Occipital lobe (tissue), 2 donors: Measurements from ENCODE around the gene HACD2. TPM values are rescaled to one million over a fixed set of nuclear protein-coding genes. Genes with fewer than 3 reads are reported as not detected.
"Not testable (repeated sequence)": the region's sequence is repeated elsewhere in the genome, so short reads cannot be mapped to it uniquely, and the experiment has no call there.

Experiments used
- DNase-seq: peaks from one replicate; lab custom pipeline; 2025; lab: John Stamatoyannopoulos, UW
- total RNA-seq: library from RNA; depleted of rRNA; stranded (reverse); fragments of >200 nt; gene quantifications from one replicate; pipeline ENCODE4 v1.2.3, GENCODE V29; 2014

The HACD2 gene
- total RNA-seq, 1 donor from 2014 or later = 58.6 TPM

GRCh38 chr3:123611674-123612073 lies 26.8 kb upstream of the HACD2 start:
- DNase-seq = not testable (repeated sequence)

- no peak for DNase-seq
Measured at GRCh38 chr3:123611082-123611481, 26.2 kb upstream of the HACD2 start.

GRCh38 chr3:123610331-123610730 lies 25.5 kb upstream of the HACD2 start:
- DNase-seq = no peak

DNA sequence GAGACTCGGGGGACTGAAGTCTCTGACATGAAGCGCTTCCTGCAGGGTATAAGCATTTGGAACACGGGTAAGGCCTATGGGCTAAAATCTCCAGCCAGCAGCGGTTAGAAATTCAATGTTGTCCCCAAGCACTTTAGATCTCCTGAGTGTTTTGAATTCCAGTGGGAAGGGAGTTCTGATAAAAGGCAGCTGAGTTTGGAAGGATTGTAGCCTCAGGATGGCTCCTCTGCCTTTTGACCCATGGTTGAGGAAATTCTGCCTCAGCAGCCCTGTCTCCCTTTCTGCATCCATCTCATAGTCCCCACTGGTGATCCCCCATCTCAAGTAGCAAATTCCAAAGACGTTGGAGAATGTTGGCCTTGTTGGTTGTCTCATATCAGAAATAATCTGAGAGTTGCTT lies 24.2 kb upstream of the HACD2 start:
- DNase-seq = no peak

DNA sequence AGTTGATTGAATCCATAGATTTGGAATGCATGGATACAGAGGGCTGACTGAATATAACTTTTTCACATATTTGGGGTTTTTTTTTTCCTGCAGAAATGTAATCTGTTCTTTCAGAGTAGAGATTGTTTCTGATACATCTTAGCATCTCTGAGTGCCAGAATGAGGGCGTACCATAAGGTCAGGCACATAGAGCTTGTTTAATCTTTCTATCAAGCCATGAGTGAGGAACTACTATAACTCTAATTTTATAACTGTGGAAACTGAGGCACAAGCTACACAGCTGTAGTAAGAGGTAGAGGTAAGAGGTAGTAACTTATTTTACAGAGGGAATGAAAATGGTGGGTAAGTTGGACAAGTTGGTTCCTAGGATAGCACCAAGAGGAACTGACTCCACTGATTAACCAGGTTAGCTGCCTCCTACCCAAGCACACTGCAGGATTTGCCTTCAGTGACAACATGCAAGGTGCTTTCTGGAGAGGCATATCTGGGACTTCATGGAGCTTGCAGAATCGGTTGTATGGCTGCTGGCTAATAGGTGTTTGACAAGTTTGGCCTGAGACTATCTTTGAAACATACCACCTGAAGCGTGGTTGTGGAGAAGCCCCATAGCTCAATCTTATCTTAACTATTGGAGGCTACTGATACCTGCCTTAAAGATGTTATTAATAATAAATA lies 23.5 kb upstream of the HACD2 start:
- no peak for DNase-seq

GRCh38 chr3:123606527-123606926 lies 21.7 kb upstream of the HACD2 start:
- DNase-seq = no peak

GRCh38 chr3:123605789-123606234 lies 21.0 kb upstream of the HACD2 start:
- no peak for DNase-seq

GRCh38 chr3:123603153-123603552 lies 18.3 kb upstream of the HACD2 start:
- not testable (repeated sequence) for DNase-seq

DNA sequence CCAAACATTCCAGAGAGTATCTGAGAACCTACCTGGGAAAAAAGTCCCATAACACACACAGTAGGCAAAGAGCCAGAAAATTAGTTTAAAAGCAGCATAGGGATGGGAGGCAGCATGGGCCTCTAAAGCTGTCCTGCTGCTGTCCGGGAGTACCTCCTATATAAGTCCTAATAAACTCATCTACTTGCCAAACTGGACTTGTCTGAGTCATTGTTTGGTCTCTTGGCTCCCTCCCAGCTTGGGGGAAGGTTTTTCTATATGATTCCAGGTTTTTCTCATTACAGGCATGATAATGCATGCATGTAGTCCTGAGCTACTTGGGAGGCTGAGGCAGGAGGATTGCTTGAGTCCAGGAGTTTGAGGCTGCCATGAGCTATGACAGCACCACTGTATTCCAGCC lies 17.5 kb upstream of the HACD2 start:
- no peak for DNase-seq

- not testable (repeated sequence) for DNase-seq
Measured at GRCh38 chr3:123600863-123601262, 16.0 kb upstream of the HACD2 start.

GRCh38 chr3:123597561-123597960 lies 12.7 kb upstream of the HACD2 start:
- DNase-seq = no peak

- no peak for DNase-seq
Measured at GRCh38 chr3:123595396-123596180, 10.7 kb upstream of the HACD2 start.

DNA sequence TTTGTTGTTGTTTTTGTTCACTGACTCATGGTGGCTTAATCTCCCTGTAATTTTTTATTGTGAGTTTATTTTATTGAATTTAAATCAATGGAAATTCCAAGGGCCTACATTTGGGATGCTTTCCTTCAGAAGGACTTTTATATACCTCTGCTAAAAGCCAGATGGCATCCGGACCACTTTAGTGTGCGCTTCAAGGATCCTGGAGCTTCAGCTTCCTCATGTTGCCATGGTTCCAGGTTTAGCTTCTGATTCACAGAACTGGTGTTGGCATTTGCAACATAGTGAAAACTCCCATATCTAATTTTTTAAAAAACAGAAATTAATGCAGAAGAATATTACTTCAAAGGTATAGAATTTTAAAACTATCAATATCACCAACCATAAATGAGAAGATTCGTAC lies 8.5 kb upstream of the HACD2 start:
- no peak for DNase-seq

DNA sequence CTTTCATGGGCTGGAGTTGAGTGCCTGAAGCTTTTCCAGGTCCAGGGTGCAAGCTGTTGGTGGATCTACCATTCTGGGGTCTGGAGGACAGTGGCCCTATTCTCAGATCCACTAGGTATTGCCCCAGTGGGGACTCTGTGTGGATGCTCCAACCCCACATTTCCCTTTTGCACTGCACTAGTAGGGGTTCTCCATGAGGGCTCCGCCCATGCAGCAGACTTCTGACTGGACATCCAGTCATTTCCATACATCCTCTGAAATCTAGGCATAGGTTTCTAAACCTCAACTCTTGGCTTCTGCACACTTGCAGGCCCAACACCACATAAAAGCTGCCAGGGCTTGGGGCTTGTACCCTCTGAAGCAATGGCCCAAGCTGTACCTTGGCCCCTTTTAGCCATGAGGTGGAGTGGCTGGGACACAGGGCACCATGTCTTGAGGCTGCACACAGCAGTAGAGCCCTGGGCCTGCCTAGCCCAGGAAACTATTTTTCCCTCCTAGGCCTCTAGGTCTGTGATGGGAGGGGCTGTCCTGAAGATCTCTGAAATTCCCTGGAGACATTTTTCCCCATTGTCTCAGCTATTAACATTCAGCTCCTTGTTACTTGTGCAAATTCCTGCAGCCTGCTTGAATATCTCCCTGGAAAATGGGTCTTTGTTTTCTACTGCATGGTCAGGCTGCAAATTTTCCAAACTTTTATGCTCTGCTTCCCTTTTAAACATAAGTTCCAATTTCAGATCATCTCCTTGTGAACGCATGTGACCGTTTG lies 6.0 kb upstream of the HACD2 start:
- DNase-seq = no peak

DNA sequence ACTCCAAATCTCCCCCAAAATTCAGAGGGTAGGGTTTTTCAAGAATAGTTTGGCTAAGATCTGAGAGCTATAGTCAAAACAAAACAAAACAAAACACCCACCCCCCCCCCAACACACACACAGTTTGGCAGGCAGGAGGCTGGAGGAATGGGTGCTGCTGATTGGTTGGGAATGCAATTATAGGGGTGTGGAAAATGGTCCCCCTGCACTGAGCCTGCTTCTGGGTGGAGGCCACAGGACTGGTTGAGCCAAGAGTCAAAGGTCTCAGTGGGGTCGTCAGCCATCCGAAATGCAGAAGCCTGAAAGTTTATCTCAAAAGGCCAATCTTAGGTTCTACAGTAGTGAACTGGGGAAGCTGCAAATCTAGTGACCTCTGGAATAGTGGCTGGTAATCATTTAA lies 2.5 kb upstream of the HACD2 start:
- DNase-seq = no peak

DNA sequence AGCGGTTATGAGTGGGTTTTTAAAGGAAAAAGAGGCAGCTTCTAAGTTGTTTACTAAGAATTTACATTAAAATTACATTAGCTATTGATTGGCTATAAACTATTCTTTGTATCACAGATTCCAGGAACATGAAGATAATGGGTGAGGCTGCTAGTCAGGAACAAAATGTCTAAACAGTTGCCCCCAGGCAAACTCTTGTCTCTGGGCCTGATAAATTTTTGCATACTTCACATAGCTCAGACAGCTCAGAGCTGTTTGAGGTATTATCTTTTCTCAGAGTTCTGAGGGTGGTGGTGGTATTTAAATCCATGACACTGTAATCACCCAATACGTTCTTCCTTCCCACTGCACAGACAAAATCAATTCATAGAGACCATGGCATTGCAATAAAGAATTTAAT lies 2.1 kb upstream of the HACD2 start:
- no peak for DNase-seq

- DNase-seq = peak; percentile 29
Measured at GRCh38 chr3:123586131-123586530, 1.3 kb upstream of the HACD2 start.

GRCh38 chr3:123584284-123584987 lies 417 bp downstream of the HACD2 start:
- no peak for DNase-seq

- DNase-seq = no peak
Measured at GRCh38 chr3:123583561-123583960, 1.3 kb downstream of the HACD2 start.

GRCh38 chr3:123582315-123582714 lies 2.5 kb downstream of the HACD2 start:
- DNase-seq = no peak

- DNase-seq = no peak
Measured at GRCh38 chr3:123576122-123576521, 8.7 kb downstream of the HACD2 start.

GRCh38 chr3:123571973-123572365 lies 12.9 kb downstream of the HACD2 start:
- no peak for DNase-seq
